GM12873 (cell line): ENCODE data around the gene DNAAF3.
A peak's percentile ranks its signal among the peaks of the same experiment; 100 is the strongest.

ENCODE experiments used
- CTCF ChIP-seq: IDR thresholded peaks from 2 replicates; pipeline ENCODE4 v1.5.1; 2012; ENCODE audit warnings: low read depth, mild to moderate bottlenecking, moderate library complexity, low read length, control low read depth; ENCODE audit not compliant: insufficient read depth; ENCODE audit errors: missing control alignments

DNAAF3 gene

DNA sequence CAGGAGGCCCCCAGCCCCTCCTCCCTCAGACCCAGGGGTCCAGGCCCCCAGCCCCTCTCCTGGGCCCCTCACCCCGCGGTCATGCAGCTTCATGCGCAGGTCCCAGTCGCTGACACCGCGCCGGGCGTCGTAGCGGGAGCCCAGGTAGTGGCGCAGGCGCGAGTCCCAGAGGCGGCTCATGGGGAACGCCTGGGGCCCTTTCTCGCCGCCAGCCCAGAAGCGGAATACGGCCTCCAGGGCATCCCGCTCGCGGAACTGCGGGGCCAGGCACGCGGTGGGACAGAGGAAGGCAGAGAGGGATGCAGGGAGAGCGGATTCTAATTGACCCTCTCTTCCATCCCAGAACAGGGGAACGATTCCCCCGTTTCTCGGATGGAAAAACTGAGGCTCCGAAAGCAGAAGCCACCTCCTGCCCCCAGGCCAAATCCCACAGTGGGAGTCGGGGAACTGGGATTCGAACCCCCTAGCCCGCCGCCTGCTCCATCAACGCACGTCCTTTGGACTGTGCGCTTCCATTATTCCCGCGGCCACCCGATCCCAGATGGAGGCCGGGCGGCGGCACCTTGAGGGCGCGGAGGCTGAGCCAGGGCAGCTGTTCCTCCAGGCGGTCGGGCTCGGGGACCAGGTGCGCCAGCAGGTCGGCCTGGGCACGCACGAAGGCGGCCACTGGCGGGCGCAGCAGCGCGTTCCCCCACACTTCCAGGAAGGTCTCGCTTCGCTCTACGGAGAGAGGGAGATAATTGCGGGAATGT lies 4.7 kb downstream of the DNAAF3 start:
- no peak for TF ChIP-seq CTCF

GRCh38 chr19:55160986-55161365 lies 5.4 kb downstream of the DNAAF3 start:
- no peak for TF ChIP-seq CTCF

- TF ChIP-seq CTCF: peak; percentile 94
Observed at GRCh38 chr19:55160128-55160985, 6.1 kb downstream of the DNAAF3 start.

DNA sequence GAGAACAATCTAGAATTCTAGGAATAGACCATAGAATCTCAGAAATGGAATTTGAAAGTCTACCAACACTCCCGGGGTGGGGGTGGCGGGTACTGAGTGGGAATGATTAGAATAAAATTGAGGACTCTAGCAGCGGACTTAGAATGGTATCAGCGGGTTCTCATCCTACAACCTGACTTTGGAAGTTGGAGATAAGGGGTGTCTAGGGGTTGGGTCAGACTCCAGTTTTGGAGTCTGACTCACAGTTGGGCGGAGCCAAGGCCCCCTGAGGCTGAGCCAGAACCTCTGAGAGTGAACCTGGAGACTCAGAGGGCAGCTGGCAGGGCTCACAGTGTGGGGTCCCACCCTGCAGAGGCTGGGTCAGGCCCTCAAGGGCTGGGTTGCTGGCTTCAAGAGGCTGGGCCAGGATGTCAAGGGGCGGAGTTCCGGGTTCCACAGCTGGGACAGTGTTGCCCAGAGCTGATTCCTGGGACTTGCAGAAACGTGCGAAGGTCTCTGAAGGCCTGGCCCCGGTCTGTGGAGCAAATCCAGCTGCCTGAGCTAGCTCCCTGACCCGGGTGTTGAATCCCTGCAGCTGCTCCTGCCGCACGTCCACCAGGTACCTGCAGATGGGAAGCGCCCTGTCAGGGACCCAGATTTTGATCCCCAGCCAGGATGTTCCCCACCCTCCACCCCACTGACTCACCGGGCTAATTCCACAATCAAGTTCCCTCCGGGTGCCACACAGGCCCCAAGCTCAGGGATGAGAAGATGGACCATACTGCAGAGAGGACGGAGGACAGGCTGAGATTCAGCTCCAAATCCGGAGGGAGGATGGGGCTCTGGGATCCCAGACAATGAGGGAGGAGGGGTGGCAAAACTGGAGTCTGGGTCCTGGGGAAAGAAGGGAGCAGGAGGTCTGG lies 7.3 kb downstream of the DNAAF3 start:
- TF ChIP-seq CTCF: no peak

- TF ChIP-seq CTCF: no peak
Observed at GRCh38 chr19:55158423-55158822, 8.0 kb downstream of the DNAAF3 start.

GRCh38 chr19:55157064-55157908 lies 9.1 kb downstream of the DNAAF3 start, which contains the start of gene TNNI3:
TNNI3 (minus strand) TSS chr19:55157732; CDS start chr19:55157589, 143 bp downstream.
- no peak for TF ChIP-seq CTCF
